LNCaP clone FGC (cell line): Measurements from ENCODE around the gene OPTC.

Experiments used
- DNase-seq: peaks from one replicate; pipeline ENCODE4 v3.0.0-alpha.2; 2011; ENCODE audit warnings: low read depth
- H3K4me3 ChIP-seq: 2 replicates; pipeline ENCODE4 v1.5.1; 2011; ENCODE audit warnings: mild to moderate bottlenecking, low read depth, low read length, control low read depth
- CTCF ChIP-seq: IDR thresholded peaks from 2 replicates; pipeline ENCODE4 v1.5.1; 2012; ENCODE audit warnings: mild to moderate bottlenecking; ENCODE audit not compliant: control insufficient read depth, insufficient read depth; ENCODE audit errors: extremely low read depth

The OPTC gene

DNA sequence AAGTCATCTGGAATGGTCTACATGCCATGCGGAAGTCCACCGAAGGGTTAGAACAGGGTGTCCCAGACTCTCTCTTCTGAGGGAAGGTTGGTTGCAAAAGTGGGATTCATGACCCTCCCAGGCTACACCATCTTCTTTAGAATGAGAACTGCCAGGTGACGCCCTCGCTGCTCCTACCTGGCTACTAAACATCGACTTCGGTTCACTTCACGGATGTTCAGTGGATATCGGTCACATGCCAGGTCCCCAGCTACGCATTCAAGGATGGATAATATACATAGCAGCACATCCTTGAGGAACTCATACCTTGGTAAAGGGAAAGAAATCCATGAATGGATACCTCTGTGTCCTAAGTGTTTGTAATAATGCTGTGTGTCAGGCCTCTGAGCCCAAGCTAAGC, 3.3 kb upstream of the OPTC start:
- no peak for TF ChIP-seq CTCF
- H3K4me3 ChIP-seq, result no peak overlapping the region
- no peak for DNase-seq

- DNase-seq, result no peak
- no peak for TF ChIP-seq CTCF
- H3K4me3 ChIP-seq, result no peak overlapping the region
Measured at GRCh38 chr1:203491664-203492063, 2.3 kb upstream of the OPTC start.

DNA sequence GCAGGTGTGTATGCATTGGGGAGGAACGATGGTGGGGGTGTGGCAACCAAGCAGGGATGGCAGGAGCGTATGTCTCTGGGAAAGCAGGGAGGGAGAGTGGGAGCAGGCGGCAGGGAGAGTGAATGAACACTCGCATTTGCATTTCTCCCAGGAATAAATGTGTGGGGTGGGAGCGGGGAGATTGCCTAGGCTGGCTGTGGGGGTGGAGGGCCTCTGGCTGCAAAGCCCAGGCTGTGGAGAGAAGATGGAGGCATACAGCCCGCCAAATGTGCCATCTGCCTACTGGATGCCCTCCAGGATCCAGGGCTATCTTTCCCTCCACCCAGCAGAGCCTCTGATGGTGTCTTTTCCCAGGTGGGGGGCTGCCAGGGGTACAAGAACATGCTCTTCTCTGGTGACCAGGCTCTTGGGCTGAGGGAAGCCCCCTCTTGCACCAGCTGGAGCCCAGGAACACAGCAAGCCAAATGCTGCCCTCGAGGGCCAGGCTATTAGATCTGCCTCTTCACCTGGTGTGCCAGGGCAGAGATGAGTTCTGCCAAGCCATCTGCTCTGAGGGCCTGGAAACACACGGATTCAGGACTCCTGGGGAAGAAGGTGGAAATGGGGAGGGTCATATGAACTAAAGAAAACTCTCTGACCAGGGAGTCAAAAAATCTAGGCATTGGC, 1.7 kb upstream of the OPTC start:
- no peak for TF ChIP-seq CTCF
- no peak for DNase-seq
- no peak overlapping the region for H3K4me3 ChIP-seq

DNA sequence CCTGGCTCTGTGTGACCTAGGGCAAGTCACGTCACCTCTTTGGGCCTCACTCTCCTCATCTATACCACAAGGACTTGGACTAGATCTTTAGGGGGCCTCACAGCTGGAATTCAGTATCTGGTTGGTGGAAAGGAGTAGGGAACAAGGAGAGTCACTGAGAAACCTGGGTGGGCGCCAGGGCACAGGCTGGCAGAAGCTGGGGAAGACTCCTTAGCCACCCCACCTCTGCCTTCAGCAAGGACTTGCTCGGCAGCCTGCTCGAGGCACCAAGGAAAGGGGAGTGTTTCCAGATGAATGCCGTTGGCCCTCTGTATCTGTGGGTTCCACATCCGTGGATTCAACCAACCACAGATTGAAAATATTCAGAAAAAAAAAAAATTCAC, 1.2 kb upstream of the OPTC start:
- TF ChIP-seq CTCF, result no peak
- H3K4me3 ChIP-seq, result no peak overlapping the region
- no peak for DNase-seq

DNA sequence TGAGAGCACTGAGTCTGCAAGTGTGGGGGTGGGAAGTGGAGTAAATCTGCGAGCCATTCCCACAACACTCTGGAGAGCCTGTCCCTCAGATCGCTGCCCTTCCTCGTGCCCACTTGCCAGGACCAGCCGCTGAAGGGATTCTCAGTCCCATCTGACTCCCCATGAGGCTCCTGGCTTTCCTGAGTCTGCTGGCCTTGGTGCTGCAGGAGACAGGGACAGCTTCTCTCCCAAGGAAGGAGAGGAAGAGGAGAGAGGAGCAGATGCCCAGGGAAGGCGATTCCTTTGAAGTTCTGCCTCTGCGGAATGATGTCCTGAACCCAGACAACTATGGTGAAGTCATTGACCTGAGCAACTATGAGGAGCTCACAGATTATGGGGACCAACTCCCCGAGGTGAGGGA, 1.9 kb downstream of the OPTC start:
- no peak for DNase-seq

DNA sequence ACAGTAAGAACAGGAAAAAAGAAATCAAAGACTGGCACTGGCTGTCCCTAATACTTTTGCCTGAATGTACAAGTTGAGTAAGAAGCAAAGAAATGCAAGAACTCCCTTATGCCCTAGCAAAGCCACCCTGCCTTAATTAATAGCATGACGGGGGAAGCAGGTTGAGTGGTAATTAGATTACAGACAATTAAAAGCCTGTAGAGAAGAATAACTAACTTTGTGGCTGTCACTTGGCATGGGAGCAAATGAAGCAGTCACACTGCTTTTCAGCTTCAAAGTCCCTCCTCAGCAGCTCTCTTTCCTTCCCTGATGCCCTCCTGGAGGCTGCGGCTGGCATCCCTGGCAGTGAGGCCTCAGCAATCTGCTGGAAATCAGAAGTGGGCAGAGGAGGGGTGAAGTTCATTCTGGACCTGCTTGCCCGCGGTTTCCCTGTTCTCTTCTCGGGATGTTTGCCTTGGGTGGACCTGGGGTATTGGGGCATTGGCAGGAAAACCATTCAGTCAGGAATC, 3.4 kb downstream of the OPTC start:
- no peak for TF ChIP-seq CTCF
- no peak overlapping the region for H3K4me3 ChIP-seq
- no peak for DNase-seq

More for the DNA sequence above, 1.9 kb downstream of the OPTC start:
- H3K4me3 ChIP-seq, result no peak overlapping the region
- TF ChIP-seq CTCF, result no peak

DNA sequence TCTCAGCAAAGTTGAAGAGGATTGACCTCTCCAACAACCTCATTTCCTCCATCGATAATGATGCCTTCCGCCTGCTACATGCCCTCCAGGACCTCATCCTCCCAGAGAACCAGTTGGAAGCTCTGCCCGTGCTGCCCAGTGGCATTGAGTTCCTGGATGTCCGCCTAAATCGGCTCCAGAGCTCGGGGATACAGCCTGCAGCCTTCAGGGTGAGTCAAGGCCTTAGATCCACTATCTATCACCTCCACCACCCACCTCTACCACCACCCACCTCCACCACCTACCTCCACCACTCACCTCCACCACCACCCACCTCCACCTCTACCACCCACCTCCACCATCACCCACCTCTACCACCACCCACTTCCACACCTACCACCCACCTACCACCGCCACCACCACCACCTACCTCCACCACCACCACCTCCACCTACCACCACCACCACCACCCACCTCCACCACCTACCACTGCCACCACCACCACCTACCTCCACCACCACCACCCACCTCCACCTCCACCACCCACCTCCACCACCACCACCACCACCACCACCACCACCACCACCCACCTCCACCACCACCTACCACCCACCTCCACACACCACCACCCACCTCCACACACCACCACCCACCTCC, 5.8 kb downstream of the OPTC start:
- H3K4me3 ChIP-seq, result no peak overlapping the region
- DNase-seq, result no peak
- TF ChIP-seq CTCF, result no peak
